Ascending aorta (tissue), 2 donors: Measurements from ENCODE around the gene CYP2J2. TPM values are rescaled to one million over a fixed set of nuclear protein-coding genes. Genes with fewer than 3 reads are reported as not detected.
A peak's percentile ranks its signal among the peaks of the same experiment; 100 is the strongest.

ENCODE experiments used
- DNase-seq, 2 donors: peaks; one replicate each; pipeline ENCODE4 v3.0.0-alpha.2; 2019; ENCODE audit warnings: low spot score in 2 of 2
- H3K27ac ChIP-seq, 2 donors: fragments of 200-600 bp; sonication (generic); one replicate each; pipeline ENCODE4 v1.5.1; 2016 to 2017; ENCODE audit warnings: mild to moderate bottlenecking in 1 of 2
- H3K27me3 ChIP-seq: fragments of 200-600 bp; sonication (generic); one replicate; pipeline ENCODE4 v1.5.1; 2017
- H3K36me3 ChIP-seq, 2 donors: fragments of 200-600 bp; sonication (generic); one replicate each; pipeline ENCODE4 v1.5.1; 2016
- H3K4me1 ChIP-seq, 2 donors: fragments of 200-600 bp; sonication (generic); one replicate each; pipeline ENCODE4 v1.5.1; 2016 to 2017; ENCODE audit warnings: mild to moderate bottlenecking in 1 of 2
- H3K4me3 ChIP-seq, 2 donors: fragments of 200-600 bp; sonication (generic); one replicate each; pipeline ENCODE4 v1.5.1; 2016 to 2017; ENCODE audit warnings: mild to moderate bottlenecking in 1 of 2
- H3K9me3 ChIP-seq, 2 donors: fragments of 200-600 bp; sonication (generic); one replicate each; pipeline ENCODE4 v1.5.1; 2016
- intact Hi-C: fragments of 100-400 bp; cut with DNase I; formaldehyde crosslinking; loops from one replicate; pipeline ENCODE4 v1.15.1; 2023
- total RNA-seq: library from RNA; depleted of rRNA; stranded (reverse); fragments of >200 nt; gene quantifications from one replicate; pipeline ENCODE4 v1.1.0, GENCODE V29; 2016
- TF ChIP-seq, protein P1 (sequence below), 3 experiments: fragments of 200-600 bp in 2 of 3; fragments of 450-650 bp in 1 of 3; sonication (generic) in 2 of 3; IDR thresholded peaks; one replicate each; pipeline ENCODE4 v1.5.1; 2016 to 2019; ENCODE audit warnings: antibody characterized with exemption in 3 of 3, mild to moderate bottlenecking in 1 of 3, moderate library complexity in 1 of 3

The CYP2J2 gene
- total RNA-seq, 1 donor from 2014 or later: not detected

DNA sequence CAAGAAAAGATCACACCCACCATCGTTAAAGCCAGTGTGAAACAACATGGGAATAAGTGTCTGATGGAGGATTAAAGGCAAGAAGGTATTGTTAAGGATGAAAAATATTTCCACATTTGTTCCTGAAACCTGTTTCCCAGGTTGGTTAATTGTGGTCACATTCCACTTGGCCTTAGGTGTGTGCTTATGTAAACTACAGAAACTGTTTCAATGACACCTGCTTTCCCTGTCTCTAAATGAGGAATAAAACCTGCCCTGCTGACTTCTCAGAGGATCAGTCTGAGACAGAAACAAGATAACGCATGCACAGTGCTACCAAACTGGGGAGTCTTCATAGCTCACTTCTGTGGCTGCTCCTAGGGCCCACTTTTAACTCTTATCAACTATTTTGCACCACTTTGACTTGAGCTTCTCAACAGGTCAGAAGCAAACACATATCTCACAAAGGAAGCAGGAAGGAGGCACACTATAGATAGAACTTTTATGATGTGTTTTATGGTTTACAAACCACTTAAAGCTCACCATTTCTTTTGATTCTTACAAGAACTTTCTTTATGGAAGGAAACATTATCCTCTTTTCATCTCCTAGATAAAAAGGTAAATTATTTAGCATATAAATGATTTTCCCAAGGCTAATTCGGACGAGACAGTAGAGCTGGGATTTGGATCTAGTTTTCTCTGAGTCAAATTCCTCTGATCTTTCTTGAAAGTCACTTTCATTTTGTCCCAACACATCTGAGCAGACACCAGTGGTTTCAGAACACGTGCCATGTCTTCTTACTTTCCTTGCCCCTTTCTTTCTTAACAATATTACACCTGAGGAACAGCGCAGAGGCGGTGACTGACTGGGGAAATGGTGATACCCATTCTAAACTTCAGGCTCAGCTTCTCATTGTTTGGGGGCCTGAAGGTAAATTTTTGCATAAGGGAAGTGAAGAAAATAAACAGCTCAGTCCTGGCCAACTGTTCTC is 33.4 kb downstream of the CYP2J2 start:
- Histone ChIP-seq H3K36me3 (no peaks in the 10 kb centered on the region), H3K4me3 (no peak overlapping the region), H3K27me3 (no peaks in the 10 kb centered on the region), H3K27ac (no peak overlapping the region), H3K9me3 (no peaks in the 10 kb centered on the region), H3K4me1 (no peaks in the 10 kb centered on the region)
- TF ChIP-seq, protein P1, sequence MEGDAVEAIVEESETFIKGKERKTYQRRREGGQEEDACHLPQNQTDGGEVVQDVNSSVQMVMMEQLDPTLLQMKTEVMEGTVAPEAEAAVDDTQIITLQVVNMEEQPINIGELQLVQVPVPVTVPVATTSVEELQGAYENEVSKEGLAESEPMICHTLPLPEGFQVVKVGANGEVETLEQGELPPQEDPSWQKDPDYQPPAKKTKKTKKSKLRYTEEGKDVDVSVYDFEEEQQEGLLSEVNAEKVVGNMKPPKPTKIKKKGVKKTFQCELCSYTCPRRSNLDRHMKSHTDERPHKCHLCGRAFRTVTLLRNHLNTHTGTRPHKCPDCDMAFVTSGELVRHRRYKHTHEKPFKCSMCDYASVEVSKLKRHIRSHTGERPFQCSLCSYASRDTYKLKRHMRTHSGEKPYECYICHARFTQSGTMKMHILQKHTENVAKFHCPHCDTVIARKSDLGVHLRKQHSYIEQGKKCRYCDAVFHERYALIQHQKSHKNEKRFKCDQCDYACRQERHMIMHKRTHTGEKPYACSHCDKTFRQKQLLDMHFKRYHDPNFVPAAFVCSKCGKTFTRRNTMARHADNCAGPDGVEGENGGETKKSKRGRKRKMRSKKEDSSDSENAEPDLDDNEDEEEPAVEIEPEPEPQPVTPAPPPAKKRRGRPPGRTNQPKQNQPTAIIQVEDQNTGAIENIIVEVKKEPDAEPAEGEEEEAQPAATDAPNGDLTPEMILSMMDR (IDR thresholded peaks at IDR 0.05): no peak
- DNase-seq: no peak
- intact Hi-C loops: no loop called here

DNA sequence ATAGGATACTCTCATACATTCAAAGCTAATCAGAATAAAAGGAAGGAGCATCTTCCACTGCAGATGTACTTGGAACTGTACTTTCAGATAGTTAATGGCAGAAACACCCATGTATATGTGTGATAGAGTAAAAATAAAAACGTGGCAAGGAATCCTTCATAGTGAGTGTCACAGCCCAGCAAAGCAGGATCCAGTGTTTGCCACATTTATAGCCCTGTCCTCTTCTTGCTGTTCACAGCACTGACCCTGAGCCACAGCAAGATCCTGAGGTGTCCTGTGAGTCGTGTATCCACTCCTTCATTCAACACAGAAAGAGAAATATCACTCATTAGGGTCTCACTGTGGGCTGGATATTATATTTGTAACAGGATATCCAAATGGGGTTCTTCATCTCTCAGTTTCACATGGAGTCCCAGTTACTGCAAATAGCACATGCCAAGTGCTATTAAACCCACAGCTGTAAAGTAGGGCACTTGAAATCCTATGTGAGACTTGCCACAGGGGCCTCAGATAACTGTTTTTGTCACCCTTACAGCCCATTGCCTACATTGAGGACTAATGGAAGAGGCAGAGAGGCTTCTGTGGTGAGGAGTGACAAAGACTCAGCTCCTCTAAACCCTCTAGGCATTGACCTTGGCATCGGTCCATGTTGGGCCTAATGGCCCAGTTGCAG is 41.3 kb downstream of the CYP2J2 start:
- intact Hi-C loops: no loop called here

DNA sequence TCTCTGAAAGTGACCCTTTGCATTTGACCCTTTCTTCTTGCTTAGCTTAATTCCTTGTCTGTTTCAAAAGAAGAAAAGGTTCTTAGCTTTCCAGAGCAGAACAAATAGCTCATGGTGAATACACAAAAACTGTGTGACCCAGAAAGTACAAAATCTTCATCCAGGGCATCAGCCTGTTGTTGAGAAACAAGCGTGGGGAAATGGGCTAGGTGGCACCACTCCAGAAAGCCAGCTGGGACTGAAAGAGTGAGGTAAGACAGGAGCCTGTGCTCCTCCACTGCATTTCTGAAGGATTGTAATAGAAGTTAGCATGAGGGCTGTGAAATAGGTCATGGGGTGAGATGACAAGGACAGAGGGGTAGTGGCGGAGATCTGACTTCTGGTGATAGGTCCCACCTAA is 45.8 kb downstream of the CYP2J2 start:
- Histone ChIP-seq H3K27ac (no peak overlapping the region), H3K36me3 (no peaks in the 10 kb centered on the region), H3K4me1 (no peaks in the 10 kb centered on the region), H3K4me3 (no peak overlapping the region), H3K27me3 (no peaks in the 10 kb centered on the region), H3K9me3 (peaks cover 0 to 19% of the 10 kb centered on the region in 2 donors)
- TF ChIP-seq, protein P1 (IDR thresholded peaks at IDR 0.05): no peak
- intact Hi-C loops: no loop called here
- DNase-seq: no peak

More for the DNA sequence above, 41.3 kb downstream of the CYP2J2 start:
- no peaks in the 10 kb centered on the region for H3K27me3 ChIP-seq
- no peaks in the 10 kb centered on the region for H3K4me1 ChIP-seq
- no peak overlapping the region for H3K27ac ChIP-seq
- TF ChIP-seq, protein P1 (IDR thresholded peaks at IDR 0.05): no peak
- H3K36me3 ChIP-seq: no peaks in the 10 kb centered on the region
- H3K9me3 ChIP-seq: no peaks in the 10 kb centered on the region
- H3K4me3 ChIP-seq: no peak overlapping the region
- no peak for DNase-seq

DNA sequence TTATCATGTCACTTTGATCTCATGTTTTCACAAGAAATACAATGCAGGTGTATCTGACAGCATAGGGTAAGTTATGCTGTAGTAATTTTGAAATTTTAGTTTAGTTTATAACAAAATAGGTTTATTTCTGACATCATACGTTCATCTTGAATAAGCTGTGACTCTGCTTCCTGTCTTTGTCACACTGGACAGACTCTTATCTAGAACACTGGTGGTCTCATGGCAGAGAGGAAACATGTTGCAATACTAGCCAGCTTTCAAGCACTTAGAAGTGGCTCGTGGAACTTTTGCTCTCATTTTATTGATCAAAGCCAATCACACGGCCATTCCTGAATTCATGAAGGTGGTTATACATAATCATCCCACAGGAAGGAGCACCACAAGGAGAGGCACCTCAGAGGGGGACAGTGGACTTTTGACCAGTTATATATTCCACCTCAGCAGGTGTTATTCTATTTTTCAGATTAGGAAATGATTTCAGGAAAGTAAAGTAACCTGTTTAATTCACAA is 46.5 kb downstream of the CYP2J2 start:
- no peak overlapping the region for H3K27ac ChIP-seq
- H3K4me3 ChIP-seq: no peak overlapping the region
- peaks cover 0 to 19% of the 10 kb centered on the region in 2 donors for H3K9me3 ChIP-seq
- intact Hi-C loops: loop anchor here (2.0 kb wide), 1 partner anchor 67 kb away; no protein-coding TSS in a partner anchor
- no peaks in the 10 kb centered on the region for H3K36me3 ChIP-seq
- TF ChIP-seq, protein P1 (IDR thresholded peaks at IDR 0.05): no peak
- H3K27me3 ChIP-seq: no peaks in the 10 kb centered on the region
- no peaks in the 10 kb centered on the region for H3K4me1 ChIP-seq
- no peak for DNase-seq

DNA sequence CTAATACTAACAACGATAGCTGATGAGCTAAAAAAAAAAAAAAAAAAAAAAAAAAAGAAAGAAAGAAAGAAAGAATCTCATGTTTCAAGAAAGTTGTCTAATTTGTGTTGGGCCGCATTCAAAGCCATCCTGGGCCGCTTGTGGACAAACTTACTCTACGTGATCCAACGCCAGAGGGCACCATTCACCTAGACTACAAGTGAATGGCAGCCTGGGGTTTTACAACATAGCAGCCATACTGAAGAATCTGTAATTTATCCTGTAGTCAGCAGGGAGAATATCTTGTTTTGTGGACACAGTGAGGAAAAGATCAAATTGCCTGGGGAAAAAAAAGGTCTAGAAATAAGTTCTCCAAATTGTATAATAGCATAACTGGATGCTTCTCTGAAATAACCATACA is 47.0 kb downstream of the CYP2J2 start:
- no peak for DNase-seq
- H3K27me3 ChIP-seq: no peaks in the 10 kb centered on the region
- H3K9me3 ChIP-seq: peaks cover 0 to 19% of the 10 kb centered on the region in 2 donors
- H3K4me3 ChIP-seq: no peak overlapping the region
- TF ChIP-seq, protein P1 (IDR thresholded peaks at IDR 0.05): peak in 1 of 3 experiments; percentile 41
- H3K27ac ChIP-seq: no peak overlapping the region
- H3K36me3 ChIP-seq: no peaks in the 10 kb centered on the region
- intact Hi-C loops: loop anchor here (2.0 kb wide), 1 partner anchor 67 kb away; no protein-coding TSS in a partner anchor
- no peaks in the 10 kb centered on the region for H3K4me1 ChIP-seq
